Thyroid gland (tissue), 4 donors: ENCODE data around the gene SS18L1. TPM values are rescaled to one million over a fixed set of nuclear protein-coding genes. Genes with fewer than 3 reads are reported as not detected.

Experiments used
- DNase-seq, 2 donors: peaks; one replicate each; pipeline ENCODE4 v3.0.0-alpha.2; 2019
- H3K27ac ChIP-seq, 3 donors: fragments of 200-600 bp; sonication (generic); 1 replicate in 2 of 3; 2 replicates in 1 of 3; pipeline ENCODE4 v1.5.1; 2016 to 2019; ENCODE audit warnings: mild to moderate bottlenecking in 1 of 3, moderate library complexity in 1 of 3
- H3K27me3 ChIP-seq: fragments of 200-600 bp; sonication (generic); one replicate; pipeline ENCODE4 v1.5.1; 2019
- H3K36me3 ChIP-seq, 2 donors: fragments of 200-600 bp; sonication (generic); one replicate each; pipeline ENCODE4 v1.5.1; 2016 to 2019
- H3K4me1 ChIP-seq, 2 donors: fragments of 200-600 bp; sonication (generic); one replicate each; pipeline ENCODE4 v1.5.1; 2017 to 2019
- H3K4me3 ChIP-seq, 3 donors: fragments of 200-600 bp; sonication (generic); replicated peaks in 1 of 3; 1 replicate in 2 of 3; 2 replicates in 1 of 3; pipeline ENCODE4 v1.5.1; 2016; ENCODE audit warnings: mild to moderate bottlenecking in 1 of 3
- H3K9me3 ChIP-seq: fragments of 200-600 bp; sonication (generic); one replicate; pipeline ENCODE4 v1.5.1; 2017
- CTCF ChIP-seq, 6 experiments: fragments of 200-600 bp in 3 of 6; fragments of 450-650 bp in 3 of 6; sonication (generic) in 3 of 6; IDR thresholded peaks; one replicate each; pipeline ENCODE4 v1.5.1; 2016 to 2019; ENCODE audit warnings: antibody characterized with exemption in 6 of 6, mild to moderate bottlenecking in 2 of 6, inconsistent platforms in 1 of 6, moderate library complexity in 1 of 6
- POLR2A ChIP-seq, 2 donors: fragments of 450-650 bp; IDR thresholded peaks; one replicate each; pipeline ENCODE4 v1.6.1; 2017; ENCODE audit warnings: antibody characterized with exemption in 2 of 2, mild to moderate bottlenecking in 2 of 2, moderate library complexity in 1 of 2
- WGBS, 2 donors: methylation state at CpG; one replicate each; pipeline ENCODE4 v1.1.5; 2017; 5-methylcytosine and 5-hydroxymethylcytosine counted together
- intact Hi-C: fragments of 100-400 bp; cut with DNase I; formaldehyde crosslinking; loops from one replicate; pipeline ENCODE4 v1.15.1; 2023
- total RNA-seq, 4 donors: library from RNA; depleted of rRNA; stranded (reverse); fragments of >200 nt; gene quantifications; one replicate each; pipeline ENCODE4 v1.2.3, GENCODE V29; 2016

The SS18L1 gene
- total RNA-seq, 4 donors from 2014 or later: 12.2 to 22.0 (median 15.2) TPM

- 90 to 95% methylated on average over 19 to 22 of the region's 29 CpGs for WGBS, 2 donors
- intact Hi-C loops: no loop called here
- TF ChIP-seq POLR2A (IDR thresholded peaks at IDR 0.05) (no peak), CTCF (IDR thresholded peaks at IDR 0.05) (no peak)
These were observed 49.8 kb downstream of the SS18L1 start for GRCh38 chr20:62193079-62194025.

GRCh38 chr20:62195075-62195405, 51.5 kb downstream of the SS18L1 start:
- no peaks in the 10 kb centered on the region for H3K9me3 ChIP-seq
- H3K27ac ChIP-seq: no peak overlapping the region
- H3K4me3 ChIP-seq: no peak overlapping the region
- peaks cover 16 to 26% of the 10 kb centered on the region in 2 donors for H3K36me3 ChIP-seq
- H3K4me1 ChIP-seq: no peaks in the 10 kb centered on the region
- intact Hi-C loops: no loop called here
- no peak for TF ChIP-seq POLR2A (IDR thresholded peaks at IDR 0.05)
- no peak for TF ChIP-seq CTCF (IDR thresholded peaks at IDR 0.05)
- no peaks in the 10 kb centered on the region for H3K27me3 ChIP-seq
- no peak for DNase-seq
- WGBS, 2 donors: 78 to 81% methylated on average over 8 of the region's 8 CpGs

More at GRCh38 chr20:62193079-62194025, 49.8 kb downstream of the SS18L1 start:
- Histone ChIP-seq H3K36me3 (peaks cover 4 to 14% of the 10 kb centered on the region in 2 donors), H3K4me3 (no peak overlapping the region), H3K27me3 (no peaks in the 10 kb centered on the region), H3K4me1 (no peaks in the 10 kb centered on the region), H3K9me3 (no peaks in the 10 kb centered on the region), H3K27ac (no peak overlapping the region)
- DNase-seq: no peak

GRCh38 chr20:62195736-62196135, 52.2 kb downstream of the SS18L1 start:
- Histone ChIP-seq H3K9me3 (no peaks in the 10 kb centered on the region), H3K4me1 (no peaks in the 10 kb centered on the region), H3K36me3 (peaks cover 23 to 33% of the 10 kb centered on the region in 2 donors), H3K27ac (no peak overlapping the region), H3K27me3 (no peaks in the 10 kb centered on the region), H3K4me3 (no peak overlapping the region)
- 91 to 94% methylated on average over 10 of the region's 10 CpGs for WGBS, 2 donors
- no peak for DNase-seq
- intact Hi-C loops: no loop called here
- TF ChIP-seq POLR2A (IDR thresholded peaks at IDR 0.05) (no peak), CTCF (IDR thresholded peaks at IDR 0.05) (no peak)

GRCh38 chr20:62196286-62196685, 52.7 kb downstream of the SS18L1 start:
- 96 to 97% methylated on average over 10 of the region's 10 CpGs for WGBS, 2 donors
- intact Hi-C loops: no loop called here
- H3K27ac ChIP-seq: no peak overlapping the region
- H3K4me1 ChIP-seq: no peaks in the 10 kb centered on the region
- H3K9me3 ChIP-seq: no peaks in the 10 kb centered on the region
- no peak overlapping the region for H3K4me3 ChIP-seq
- no peak for TF ChIP-seq CTCF (IDR thresholded peaks at IDR 0.05)
- TF ChIP-seq POLR2A (IDR thresholded peaks at IDR 0.05): no peak
- no peak for DNase-seq
- H3K36me3 ChIP-seq: peaks cover 28 to 38% of the 10 kb centered on the region in 2 donors
- H3K27me3 ChIP-seq: no peaks in the 10 kb centered on the region

- intact Hi-C loops: no loop called here
- Histone ChIP-seq H3K9me3 (no peaks in the 10 kb centered on the region), H3K36me3 (peaks cover 37 to 48% of the 10 kb centered on the region in 2 donors), H3K4me3 (no peak overlapping the region), H3K27ac (no peak overlapping the region), H3K27me3 (no peaks in the 10 kb centered on the region), H3K4me1 (no peaks in the 10 kb centered on the region)
- TF ChIP-seq POLR2A (IDR thresholded peaks at IDR 0.05): no peak
- TF ChIP-seq CTCF (IDR thresholded peaks at IDR 0.05): no peak
- DNase-seq: no peak
- 87 to 97% methylated on average over 9 of the region's 9 CpGs for WGBS, 2 donors
These were observed 53.7 kb downstream of the SS18L1 start for GRCh38 chr20:62197311-62197710.
